Kidney glomerular epithelial cell (primary cell): Measurements from ENCODE around the gene CA7.

Source experiments
- DNase-seq: peaks from one replicate; lab custom pipeline; 2025; lab: John Stamatoyannopoulos, UW

CA7 gene

GRCh38 chr16:66844342-66845079 lies at the start of gene CA7:
Gene CA7, plus strand, starts transcription at chr16:66844414. Its CDS starts 74 bp downstream, at chr16:66844488.
- DNase-seq: no peak

DNA sequence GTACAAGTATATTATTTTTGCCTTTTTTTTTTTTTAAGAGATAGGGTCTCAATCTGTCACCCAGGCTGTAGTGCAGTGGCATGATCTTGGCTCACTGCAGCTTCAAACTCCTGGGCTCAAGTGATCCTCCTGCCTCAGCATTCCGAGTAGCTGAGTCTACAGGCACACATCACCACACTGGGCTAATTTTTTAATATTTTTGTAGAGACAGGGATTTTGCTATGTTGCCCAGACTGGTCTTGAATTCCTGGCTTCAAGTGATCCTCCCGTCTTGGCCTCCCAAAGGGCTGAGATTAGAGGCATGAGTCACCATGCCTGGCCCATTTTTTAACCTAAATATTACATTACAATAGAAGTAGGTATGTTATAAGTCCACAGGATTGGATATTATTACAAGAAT lies 46.1 kb upstream of the CA7 start:
- DNase-seq: no peak

GRCh38 chr16:66800856-66801255 lies 43.4 kb upstream of the CA7 start:
- DNase-seq: no peak

DNA sequence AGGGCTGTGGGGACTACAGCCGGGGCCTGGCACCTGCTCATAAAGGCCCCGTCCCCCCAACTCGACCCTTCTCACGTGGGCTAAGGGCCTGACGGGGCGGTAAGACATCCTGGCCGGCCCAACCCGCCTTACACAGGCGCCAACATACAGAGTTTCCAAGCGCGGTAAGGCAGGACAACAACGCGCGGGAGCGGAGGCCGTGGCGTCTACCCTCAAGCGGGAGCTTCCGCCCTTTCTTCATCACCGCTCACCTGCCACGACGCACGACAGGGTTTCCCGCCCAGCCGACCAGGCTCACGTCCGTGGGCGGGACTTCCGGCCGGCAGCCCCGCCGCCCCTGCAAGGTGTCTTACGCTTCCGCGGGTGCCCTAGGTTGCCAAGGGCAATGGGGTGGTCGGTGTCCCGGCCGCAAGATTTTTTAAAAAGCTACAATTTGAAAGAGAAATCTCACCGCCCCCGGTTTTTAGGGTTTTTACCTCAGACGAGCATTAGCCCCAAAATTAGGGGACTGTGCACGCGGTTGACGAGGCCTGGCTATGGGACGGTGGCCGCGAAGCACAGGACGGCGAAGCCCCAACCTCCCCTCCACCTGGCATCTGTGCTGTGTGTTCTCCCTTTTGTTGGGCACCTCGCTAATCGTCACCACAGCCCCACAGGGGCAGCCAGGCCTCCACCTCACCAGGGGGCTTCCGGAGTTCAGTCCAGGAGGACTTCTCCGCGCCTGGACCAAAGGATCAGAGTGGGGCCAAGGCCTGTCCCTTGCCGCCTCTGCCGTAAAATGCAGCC lies 42.7 kb upstream of the CA7 start, which contains the start of gene TERB1:
Gene TERB1, minus strand, starts transcription at position 265 of the 786 bp plus-strand sequence. CDS start 4,786 bp downstream, outside the sequence.
- no peak for DNase-seq

DNA sequence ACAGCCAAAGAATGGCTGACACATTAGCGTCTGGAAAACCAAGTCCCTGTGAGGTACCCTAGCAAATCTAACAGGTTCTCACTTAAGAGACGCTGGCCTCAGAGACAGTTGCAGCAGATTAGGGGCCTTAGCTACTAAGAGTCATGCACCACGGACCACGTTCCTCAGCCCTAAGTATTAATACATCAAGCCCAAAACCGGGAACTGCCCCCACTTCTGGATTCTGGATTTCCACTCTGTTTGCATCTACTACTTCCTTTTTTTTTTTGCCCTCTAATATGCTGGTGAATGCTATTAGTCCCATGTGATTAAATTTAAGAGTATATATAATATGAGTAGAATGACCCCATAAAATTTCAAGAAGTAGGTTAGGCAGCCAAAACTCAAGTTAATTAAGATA lies 42.1 kb upstream of the CA7 start:
- no peak for DNase-seq

DNA sequence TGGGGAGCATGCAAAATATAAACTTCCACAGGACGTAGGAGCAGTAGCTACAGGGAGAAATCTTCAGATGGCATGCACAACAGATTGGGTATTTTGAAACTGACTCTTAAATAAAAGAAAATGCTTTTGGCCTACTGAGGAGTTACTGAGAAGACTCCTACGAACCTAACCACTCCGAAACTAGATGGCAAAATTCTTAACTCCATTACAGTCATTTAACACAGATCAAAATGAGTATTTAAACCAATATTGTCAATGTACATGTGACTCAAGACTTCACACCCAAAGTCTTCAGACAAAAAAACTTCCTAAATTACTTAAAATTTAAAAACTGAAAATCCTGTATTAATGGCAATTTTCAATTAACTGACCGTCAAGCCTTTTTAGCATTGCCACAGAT lies 34.4 kb upstream of the CA7 start:
- no peak for DNase-seq

GRCh38 chr16:66810391-66810790 lies 33.8 kb upstream of the CA7 start:
- DNase-seq: no peak

- DNase-seq: no peak
These were observed 33.2 kb upstream of the CA7 start for GRCh38 chr16:66811043-66811442.

DNA sequence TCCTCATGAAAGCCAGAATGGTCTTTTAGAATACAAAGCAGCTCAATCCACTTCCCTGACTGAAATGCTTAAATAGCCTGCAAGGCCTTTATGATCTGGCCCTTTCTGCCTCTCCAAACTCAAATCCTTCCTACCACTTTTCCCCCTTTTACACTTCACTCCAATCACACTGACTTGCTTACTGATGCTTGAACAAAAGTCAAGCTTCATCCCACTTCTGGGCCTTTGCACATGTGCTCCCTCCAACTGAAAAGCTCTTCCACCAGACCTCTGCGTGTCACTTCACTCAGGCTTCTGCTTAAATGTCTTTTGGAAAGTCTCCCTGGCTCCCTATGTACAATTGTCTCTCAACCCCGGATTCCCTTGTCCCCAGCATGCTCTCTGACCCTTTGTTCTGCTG lies 29.5 kb upstream of the CA7 start:
- DNase-seq: no peak

- no peak for DNase-seq
These were observed 20.2 kb upstream of the CA7 start for GRCh38 chr16:66824006-66824405.

GRCh38 chr16:66830422-66831404 lies 13.5 kb upstream of the CA7 start, which contains the start of gene NAE1:
Gene NAE1, minus strand, starts transcription at chr16:66830976. Its CDS starts 77 bp downstream, at chr16:66830899.
- DNase-seq: peak; percentile 78

DNA sequence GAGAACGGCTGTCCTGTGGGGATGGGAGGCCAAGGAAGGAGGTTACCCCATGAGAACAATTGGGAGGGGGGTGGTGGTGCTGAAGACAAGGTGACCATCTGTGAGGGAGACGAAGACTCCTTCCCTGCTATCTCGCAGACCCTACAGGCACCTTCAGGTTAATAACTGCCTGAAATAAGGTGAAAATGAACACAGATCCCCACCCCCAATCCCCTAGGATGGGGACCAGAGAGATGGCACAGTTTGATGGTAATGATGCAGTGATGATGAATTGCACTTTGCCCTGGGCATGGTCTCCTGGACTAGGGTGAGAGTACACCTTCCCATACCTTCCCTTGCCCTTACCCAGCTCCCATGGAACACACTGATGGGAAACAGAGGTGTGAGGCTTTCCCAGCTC lies 12.0 kb upstream of the CA7 start:
- DNase-seq: no peak

DNA sequence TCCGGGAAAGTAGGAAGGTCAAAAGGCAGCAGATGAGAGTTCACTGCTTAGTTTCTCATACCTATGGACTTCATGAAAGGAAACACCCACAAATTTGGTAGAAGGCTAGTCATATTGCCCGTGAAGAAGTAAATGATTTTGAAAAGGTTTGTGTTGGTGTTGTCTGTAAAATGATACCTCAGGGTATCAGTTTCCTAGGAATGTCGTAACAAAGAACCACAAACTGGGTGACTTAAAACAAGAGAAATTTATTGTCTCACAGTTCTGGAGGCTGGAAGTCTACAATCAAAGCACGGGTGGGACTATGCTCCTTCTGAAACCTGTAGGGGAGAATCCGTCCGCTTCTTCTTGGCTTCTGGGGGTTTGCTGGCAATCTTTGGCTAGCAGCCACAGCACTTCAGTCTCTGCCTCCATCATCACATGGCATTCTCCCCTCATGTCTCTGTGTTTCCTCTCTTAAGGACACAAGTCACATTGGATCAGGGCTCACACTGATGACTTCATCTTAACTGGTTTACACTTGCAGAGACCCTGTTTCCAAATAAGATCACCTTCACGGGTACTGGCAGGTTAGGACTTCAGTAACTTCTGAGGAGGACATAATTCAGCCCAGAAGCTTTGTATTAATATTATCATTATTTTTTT lies 11.4 kb upstream of the CA7 start:
- DNase-seq: no peak

GRCh38 chr16:66834746-66835145 lies 9.5 kb upstream of the CA7 start:
- no peak for DNase-seq

DNA sequence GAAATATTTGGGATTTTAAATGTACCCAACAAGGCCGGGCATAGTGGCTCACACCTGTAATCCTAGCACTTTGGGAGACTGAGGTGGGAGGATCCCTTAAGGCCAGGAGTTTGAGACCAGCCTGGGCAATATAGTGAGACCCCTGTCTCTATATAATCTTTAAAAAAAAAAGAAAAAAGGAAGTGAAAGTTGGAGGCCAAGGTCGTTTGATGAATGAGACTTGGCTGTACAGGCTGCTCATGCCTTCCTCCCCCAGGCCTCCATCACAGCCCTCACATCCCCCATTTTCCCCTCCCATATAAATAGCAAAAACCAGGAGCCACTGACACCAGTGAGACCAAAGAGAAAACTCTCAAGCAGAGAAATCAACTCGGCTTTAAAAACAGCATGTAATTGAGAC lies 3.3 kb upstream of the CA7 start:
- no peak for DNase-seq

- no peak for DNase-seq
These were observed 2.8 kb upstream of the CA7 start for GRCh38 chr16:66841366-66841765.

GRCh38 chr16:66842765-66843164 lies 1.4 kb upstream of the CA7 start:
- no peak for DNase-seq

DNA sequence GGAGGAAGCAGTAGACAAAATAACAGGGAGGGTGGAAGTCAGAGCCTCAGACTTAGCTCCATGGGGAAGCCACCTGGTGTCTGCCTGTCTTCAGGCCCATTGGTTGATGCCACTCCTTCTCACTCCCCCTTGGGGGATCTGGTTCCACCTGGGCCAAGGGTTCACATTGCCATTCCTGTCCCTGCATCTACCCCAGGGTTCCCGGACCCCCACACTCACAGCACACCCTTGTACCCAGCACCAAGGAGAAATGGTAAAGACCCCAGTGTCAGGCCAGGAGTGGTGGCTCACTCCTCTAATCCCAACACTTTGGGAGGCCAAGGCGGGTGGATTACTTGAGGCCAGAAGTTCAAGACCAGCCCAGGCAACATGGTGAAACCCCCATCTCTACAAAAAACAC lies 1.0 kb upstream of the CA7 start:
- no peak for DNase-seq

DNA sequence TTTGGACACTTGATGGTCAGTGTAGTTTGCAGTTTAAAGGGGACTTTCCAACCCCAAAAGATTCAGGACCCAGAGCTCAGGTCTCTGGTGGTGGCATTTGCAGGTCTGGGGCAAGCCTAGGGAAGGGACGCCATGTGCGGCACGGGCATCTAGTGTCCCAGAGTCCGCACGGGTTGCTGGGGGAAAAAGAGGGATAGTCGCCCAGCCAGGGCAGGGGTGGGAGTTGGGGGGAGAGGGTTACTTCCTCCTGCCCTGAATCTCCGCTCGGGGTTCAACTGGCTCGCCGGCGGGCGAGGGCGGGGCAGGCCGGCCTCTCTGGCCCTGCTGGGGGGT lies 239 bp upstream of the CA7 start:
- DNase-seq: no peak

- no peak for DNase-seq
These were observed 831 bp downstream of the CA7 start for GRCh38 chr16:66845080-66845410.

DNA sequence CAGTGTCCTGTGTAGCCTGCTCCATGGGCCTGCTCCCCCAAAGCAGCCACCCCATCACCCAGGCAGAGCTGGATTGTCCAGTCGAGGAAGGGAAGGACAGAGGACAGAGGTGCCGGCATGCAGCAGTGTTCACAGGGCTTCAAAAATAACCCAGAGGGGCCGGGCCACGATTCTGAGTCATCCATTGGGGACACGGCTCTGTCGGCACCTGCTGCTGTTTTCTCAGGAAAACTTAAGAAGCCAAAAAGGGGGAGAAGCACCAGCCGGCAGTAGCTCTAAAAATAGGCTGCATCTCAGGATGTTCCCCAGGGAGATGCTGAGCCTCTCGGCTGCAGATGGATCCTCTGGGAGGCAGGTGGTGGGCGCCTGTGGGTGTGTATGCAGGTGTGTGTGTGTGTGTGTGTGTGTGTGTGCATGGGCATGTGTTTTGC lies 1.6 kb downstream of the CA7 start:
- no peak for DNase-seq

GRCh38 chr16:66846266-66846665 lies 2.1 kb downstream of the CA7 start:
- DNase-seq: no peak
